ENCODE measurements around the gene OBP2A. TPM values are rescaled to one million over a fixed set of nuclear protein-coding genes. Genes with fewer than 3 reads are reported as not detected.
"Not testable (repeated sequence)": the region's sequence is repeated elsewhere in the genome, so short reads cannot be mapped to it uniquely, and the experiment has no call there.

The OBP2A gene
- total and polyA plus RNA-seq, 2 donors (not counting 1 experiment from before 2014, with no cell fraction given), result not detected

- H3K36me3 ChIP-seq (ENCODE audit: control insufficient read depth, insufficient read depth, low read length), result no peaks in the 10 kb centered on the region
- TF ChIP-seq CTCF (conservative IDR thresholded peaks at IDR 0.05 in 1 of 2, IDR thresholded peaks at IDR 0.05 in 1 of 2; ENCODE audit: low read depth in 1 of 2, low read length in 2 of 2) (no peak), EZH2 (IDR thresholded peaks at IDR 0.05; ENCODE audit: low read length, missing control alignments) (no peak)
- H4K20me1 ChIP-seq (ENCODE audit: control insufficient read depth, extremely low read depth, insufficient read depth, low read length), result no peaks in the 10 kb centered on the region
- H3K4me3 ChIP-seq (replicated peaks in 1 of 4; ENCODE audit: control extremely low read depth in 1 of 4, insufficient read depth in 1 of 4, low read depth in 3 of 4, low read length in 4 of 4), result no peak overlapping the region
- H3K9me3 ChIP-seq (ENCODE audit: control insufficient read depth, insufficient read depth, low read depth, low read length), result no peaks in the 10 kb centered on the region
- no peak overlapping the region for H3K9ac ChIP-seq (ENCODE audit: insufficient read depth, low read length)
- H3K27me3 ChIP-seq (ENCODE audit: control insufficient read depth, insufficient read depth, low read length), result no peaks in the 10 kb centered on the region
- H3K4me1 ChIP-seq (ENCODE audit: control insufficient read depth, extremely low read depth, insufficient read depth, low read length), result no peaks in the 10 kb centered on the region
- no peak for DNase-seq (ENCODE audit: low read depth in 2 of 2)
- no peaks in the 10 kb centered on the region for H3K79me2 ChIP-seq (ENCODE audit: control insufficient read depth, insufficient read depth, low read length)
- no peak overlapping the region for H2AFZ ChIP-seq (ENCODE audit: low read length)
- no peak overlapping the region for H3K27ac ChIP-seq (ENCODE audit: insufficient read depth, low read length)
- H3K4me2 ChIP-seq (ENCODE audit: extremely low read depth, insufficient read depth, low read length), result no peak overlapping the region
Measured at GRCh38 chr9:135547756-135548736, 2.1 kb downstream of the OBP2A start.

GRCh38 chr9:135549478-135550343 is 3.8 kb downstream of the OBP2A start:
- not testable (repeated sequence) for H3K36me3 ChIP-seq (ENCODE audit: control insufficient read depth, insufficient read depth, low read length); H3K4me2 ChIP-seq (ENCODE audit: extremely low read depth, insufficient read depth, low read length); H3K9ac ChIP-seq (ENCODE audit: insufficient read depth, low read length); DNase-seq (ENCODE audit: low read depth in 2 of 2); H3K27me3 ChIP-seq (ENCODE audit: control insufficient read depth, insufficient read depth, low read length); H3K79me2 ChIP-seq (ENCODE audit: control insufficient read depth, insufficient read depth, low read length); H3K4me3 ChIP-seq (replicated peaks in 1 of 4; ENCODE audit: control extremely low read depth in 1 of 4, insufficient read depth in 1 of 4, low read depth in 3 of 4, low read length in 4 of 4); H3K9me3 ChIP-seq (ENCODE audit: control insufficient read depth, insufficient read depth, low read depth, low read length); H3K27ac ChIP-seq (ENCODE audit: insufficient read depth, low read length); H2AFZ ChIP-seq (ENCODE audit: low read length); H4K20me1 ChIP-seq (ENCODE audit: control insufficient read depth, extremely low read depth, insufficient read depth, low read length); H3K4me1 ChIP-seq (ENCODE audit: control insufficient read depth, extremely low read depth, insufficient read depth, low read length)

DNA sequence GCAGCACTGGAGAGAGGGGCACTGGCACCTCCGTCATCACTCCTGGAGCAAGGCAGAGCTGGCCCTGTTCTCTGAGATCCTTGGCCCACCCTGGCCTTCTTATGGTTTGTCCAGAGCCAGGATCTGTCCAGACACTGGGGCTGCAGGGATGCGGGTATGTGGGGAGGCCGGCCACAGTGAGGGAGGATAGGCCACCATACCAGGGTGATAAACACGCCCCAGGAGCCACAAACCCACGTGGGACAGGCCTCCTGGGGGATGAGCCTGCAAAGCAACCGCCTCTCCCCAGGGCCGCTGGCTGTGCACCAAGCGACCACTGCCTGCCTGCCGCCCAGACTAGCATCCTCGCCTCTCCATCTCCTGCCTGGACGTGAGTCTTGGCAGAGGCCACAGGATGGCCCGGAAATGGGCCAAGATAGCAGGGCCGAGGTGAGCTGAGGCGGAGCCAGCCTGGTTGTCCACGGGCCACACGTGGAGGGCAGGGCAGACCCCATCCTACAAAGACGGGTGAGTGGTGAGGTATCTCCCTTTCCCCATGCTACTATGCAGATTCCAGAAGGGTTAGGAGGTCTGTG is 4.5 kb downstream of the OBP2A start:
- Histone ChIP-seq H2AFZ (ENCODE audit: low read length) (no peak overlapping the region), H3K36me3 (ENCODE audit: control insufficient read depth, insufficient read depth, low read length) (no peaks in the 10 kb centered on the region), H3K27me3 (ENCODE audit: control insufficient read depth, insufficient read depth, low read length) (no peaks in the 10 kb centered on the region), H3K4me2 (ENCODE audit: extremely low read depth, insufficient read depth, low read length) (no peak overlapping the region), H3K79me2 (ENCODE audit: control insufficient read depth, insufficient read depth, low read length) (no peaks in the 10 kb centered on the region), H4K20me1 (ENCODE audit: control insufficient read depth, extremely low read depth, insufficient read depth, low read length) (no peaks in the 10 kb centered on the region), H3K4me1 (ENCODE audit: control insufficient read depth, extremely low read depth, insufficient read depth, low read length) (no peaks in the 10 kb centered on the region), H3K4me3 (replicated peaks in 1 of 4; ENCODE audit: control extremely low read depth in 1 of 4, insufficient read depth in 1 of 4, low read depth in 3 of 4, low read length in 4 of 4) (no peak overlapping the region), H3K27ac (ENCODE audit: insufficient read depth, low read length) (no peak overlapping the region), H3K9ac (ENCODE audit: insufficient read depth, low read length) (no peak overlapping the region), H3K9me3 (ENCODE audit: control insufficient read depth, insufficient read depth, low read depth, low read length) (no peaks in the 10 kb centered on the region)
- no peak for DNase-seq (ENCODE audit: low read depth in 2 of 2)
- TF ChIP-seq CTCF (conservative IDR thresholded peaks at IDR 0.05 in 1 of 2, IDR thresholded peaks at IDR 0.05 in 1 of 2; ENCODE audit: low read depth in 1 of 2, low read length in 2 of 2), result no peak
- TF ChIP-seq EZH2 (IDR thresholded peaks at IDR 0.05; ENCODE audit: low read length, missing control alignments), result no peak

All from fibroblast of lung (primary cell).